ENCODE data around the gene ZNF25.

DNA sequence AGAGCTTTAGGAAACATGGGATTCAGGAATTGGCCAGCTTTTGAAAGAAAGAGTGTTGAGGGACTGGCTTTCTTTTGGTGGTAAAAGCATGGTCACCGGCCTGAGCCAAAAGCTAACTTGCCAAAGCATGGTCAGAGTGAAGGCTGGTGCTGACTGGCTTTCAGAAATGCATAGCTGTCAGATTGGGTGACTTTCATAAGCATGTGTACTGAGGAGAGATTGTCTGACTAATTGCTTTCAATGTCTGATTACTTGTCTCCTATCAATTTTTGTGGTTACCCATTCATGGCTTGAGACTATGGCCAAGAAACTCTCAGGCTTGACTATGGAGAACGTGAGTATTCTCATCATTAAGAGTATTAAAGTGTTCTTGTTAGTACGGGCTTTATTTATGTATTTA, 28.2 kb downstream of the ZNF25 start:
- TF ChIP-seq MAFK (IDR thresholded peaks at IDR 0.05; ENCODE audit: partially characterized antibody), result no peak
- TF ChIP-seq, protein P1, sequence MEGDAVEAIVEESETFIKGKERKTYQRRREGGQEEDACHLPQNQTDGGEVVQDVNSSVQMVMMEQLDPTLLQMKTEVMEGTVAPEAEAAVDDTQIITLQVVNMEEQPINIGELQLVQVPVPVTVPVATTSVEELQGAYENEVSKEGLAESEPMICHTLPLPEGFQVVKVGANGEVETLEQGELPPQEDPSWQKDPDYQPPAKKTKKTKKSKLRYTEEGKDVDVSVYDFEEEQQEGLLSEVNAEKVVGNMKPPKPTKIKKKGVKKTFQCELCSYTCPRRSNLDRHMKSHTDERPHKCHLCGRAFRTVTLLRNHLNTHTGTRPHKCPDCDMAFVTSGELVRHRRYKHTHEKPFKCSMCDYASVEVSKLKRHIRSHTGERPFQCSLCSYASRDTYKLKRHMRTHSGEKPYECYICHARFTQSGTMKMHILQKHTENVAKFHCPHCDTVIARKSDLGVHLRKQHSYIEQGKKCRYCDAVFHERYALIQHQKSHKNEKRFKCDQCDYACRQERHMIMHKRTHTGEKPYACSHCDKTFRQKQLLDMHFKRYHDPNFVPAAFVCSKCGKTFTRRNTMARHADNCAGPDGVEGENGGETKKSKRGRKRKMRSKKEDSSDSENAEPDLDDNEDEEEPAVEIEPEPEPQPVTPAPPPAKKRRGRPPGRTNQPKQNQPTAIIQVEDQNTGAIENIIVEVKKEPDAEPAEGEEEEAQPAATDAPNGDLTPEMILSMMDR (IDR thresholded peaks at IDR 0.05), result no peak
- TF ChIP-seq, protein P2, sequence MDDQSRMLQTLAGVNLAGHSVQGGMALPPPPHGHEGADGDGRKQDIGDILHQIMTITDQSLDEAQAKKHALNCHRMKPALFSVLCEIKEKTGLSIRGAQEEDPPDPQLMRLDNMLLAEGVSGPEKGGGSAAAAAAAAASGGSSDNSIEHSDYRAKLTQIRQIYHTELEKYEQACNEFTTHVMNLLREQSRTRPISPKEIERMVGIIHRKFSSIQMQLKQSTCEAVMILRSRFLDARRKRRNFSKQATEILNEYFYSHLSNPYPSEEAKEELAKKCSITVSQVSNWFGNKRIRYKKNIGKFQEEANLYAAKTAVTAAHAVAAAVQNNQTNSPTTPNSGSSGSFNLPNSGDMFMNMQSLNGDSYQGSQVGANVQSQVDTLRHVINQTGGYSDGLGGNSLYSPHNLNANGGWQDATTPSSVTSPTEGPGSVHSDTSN (IDR thresholded peaks at IDR 0.05), result no peak
- TF ChIP-seq RCOR1 (IDR thresholded peaks at IDR 0.05; ENCODE audit: low read depth, low read length), result no peak
- TF ChIP-seq EP300 (IDR thresholded peaks at IDR 0.05), result no peak
- no peak for TF ChIP-seq NR3C1 (IDR thresholded peaks at IDR 0.05)
- TF ChIP-seq FOSL2 (IDR thresholded peaks at IDR 0.05), result no peak
- TF ChIP-seq FOSL2 (CRISPR knock-in tag; IDR thresholded peaks at IDR 0.05), result no peak
- TF ChIP-seq POLR2A (IDR thresholded peaks at IDR 0.05; ENCODE audit: low read length), result no peak
- no peak for TF ChIP-seq ZFP36 (IDR thresholded peaks at IDR 0.05; ENCODE audit: borderline replicate concordance, partially characterized antibody)
- no peak for TF ChIP-seq JUN (IDR thresholded peaks at IDR 0.05)
- no peak for TF ChIP-seq ESRRA (IDR thresholded peaks at IDR 0.05; ENCODE audit: borderline replicate concordance, low read length)
- no peak for TF ChIP-seq RFX5 (IDR thresholded peaks at IDR 0.05)
- TF ChIP-seq, protein P3, sequence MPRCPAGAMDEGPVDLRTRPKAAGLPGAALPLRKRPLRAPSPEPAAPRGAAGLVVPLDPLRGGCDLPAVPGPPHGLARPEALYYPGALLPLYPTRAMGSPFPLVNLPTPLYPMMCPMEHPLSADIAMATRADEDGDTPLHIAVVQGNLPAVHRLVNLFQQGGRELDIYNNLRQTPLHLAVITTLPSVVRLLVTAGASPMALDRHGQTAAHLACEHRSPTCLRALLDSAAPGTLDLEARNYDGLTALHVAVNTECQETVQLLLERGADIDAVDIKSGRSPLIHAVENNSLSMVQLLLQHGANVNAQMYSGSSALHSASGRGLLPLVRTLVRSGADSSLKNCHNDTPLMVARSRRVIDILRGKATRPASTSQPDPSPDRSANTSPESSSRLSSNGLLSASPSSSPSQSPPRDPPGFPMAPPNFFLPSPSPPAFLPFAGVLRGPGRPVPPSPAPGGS (IDR thresholded peaks at IDR 0.05), result no peak
- no peak for TF ChIP-seq POLR2AphosphoS2 (conservative IDR thresholded peaks at IDR 0.05; ENCODE audit: low read length)

Data from A549 (cell line).